Spleen (tissue), 7 donors: ENCODE data around the gene GJD2.

Experiments
- CTCF ChIP-seq, 11 experiments: fragments of 200-600 bp in 7 of 11; fragments of 450-650 bp in 4 of 11; sonication (generic) in 4 of 11; IDR thresholded peaks in 8 of 11; conservative IDR thresholded peaks in 3 of 11; 1 replicate in 7 of 11; 2 replicates in 4 of 11; pipeline versions ENCODE4 v1.4.0 to v1.8.0; 2016 to 2021; ENCODE audit warnings: antibody characterized with exemption in 11 of 11, inconsistent platforms in 4 of 11, mild to moderate bottlenecking in 1 of 11
- POLR2A ChIP-seq, 3 donors: fragments of 450-650 bp; IDR thresholded peaks; one replicate each; pipeline ENCODE4 v1.5.1; 2017; ENCODE audit warnings: antibody characterized with exemption in 3 of 3, mild to moderate bottlenecking in 1 of 3
- POLR2AphosphoS5 ChIP-seq, 3 donors: sonication (generic); formaldehyde crosslinking; IDR thresholded peaks; one replicate each; pipeline ENCODE4 v1.5.1; 2017; ENCODE audit warnings: antibody characterized with exemption in 3 of 3
- donor health status: DM: no; HTN: no; CAD: no; lungs with moderate emphysema.
- donor health status: DM: no; HTN: no; CAD: no.
- donor health status: DM: no; HTN: no; CAD: no.

- TF ChIP-seq CTCF (IDR thresholded peaks at IDR 0.05 in 8 of 11, conservative IDR thresholded peaks at IDR 0.05 in 3 of 11) (no peak), POLR2A (IDR thresholded peaks at IDR 0.05) (no peak), POLR2AphosphoS5 (IDR thresholded peaks at IDR 0.05) (no peak)
Observed at GRCh38 chr15:34739346-34739745, 15.5 kb downstream of the GJD2 start.
